Forelimb muscle (tissue), 1 donor: ENCODE measurements around the gene CBY2. TPM values are rescaled to one million over a fixed set of nuclear protein-coding genes. Genes with fewer than 3 reads are reported as not detected.

Experiments used
- DNase-seq: peaks from one replicate; pipeline ENCODE4 v3.0.0-alpha.2; 2013; ENCODE audit warnings: low read depth
- polyA plus RNA-seq: library from polyadenylated mRNA; unstranded; fragments of 120-200 nt; gene quantifications from one replicate; pipeline ENCODE4 v1.2.1, GENCODE V29; 2013; ENCODE audit not compliant: insufficient read length

Gene CBY2
- polyA plus RNA-seq, 1 donor, result not detected

- no peak for DNase-seq
Measured at GRCh38 chr13:45700971-45701900, 884 bp upstream of the CBY2 start.

GRCh38 chr13:45702869-45703391, 810 bp downstream of the CBY2 start:
- no peak for DNase-seq

- DNase-seq, result no peak
Measured at GRCh38 chr13:45704211-45704739, 2.2 kb downstream of the CBY2 start.

GRCh38 chr13:45704854-45705695, 3.0 kb downstream of the CBY2 start:
- DNase-seq, result no peak

GRCh38 chr13:45705918-45706317, 3.8 kb downstream of the CBY2 start:
- no peak for DNase-seq

DNA sequence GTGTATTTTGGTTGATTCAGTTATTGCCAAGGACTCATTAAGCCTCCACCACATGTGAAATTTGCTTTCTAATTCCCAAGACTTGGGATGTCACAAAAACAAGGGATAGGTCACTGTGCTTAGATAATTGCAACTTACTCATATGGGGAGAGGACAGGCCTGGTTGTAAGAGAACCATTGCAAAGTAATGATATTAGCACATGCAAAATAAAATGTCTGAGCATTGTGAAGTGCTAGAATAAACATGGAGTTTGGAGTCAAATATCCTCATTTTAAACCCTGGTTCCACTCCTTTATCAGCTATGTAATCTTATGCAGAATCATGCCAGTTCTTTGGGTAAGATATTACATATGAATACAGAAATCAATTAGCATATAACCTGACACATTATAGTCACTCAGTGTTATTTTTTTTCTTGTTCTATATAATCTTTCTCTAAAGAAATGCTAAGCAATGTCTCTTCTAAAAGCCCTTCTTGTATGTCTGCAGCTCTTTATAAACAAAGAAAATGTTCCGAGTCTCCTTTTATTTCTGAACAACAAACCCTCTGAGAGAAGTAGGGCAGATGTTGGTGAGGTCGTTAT, 5.5 kb downstream of the CBY2 start:
- no peak for DNase-seq

GRCh38 chr13:45711951-45712350, 9.8 kb downstream of the CBY2 start:
- no peak for DNase-seq

DNA sequence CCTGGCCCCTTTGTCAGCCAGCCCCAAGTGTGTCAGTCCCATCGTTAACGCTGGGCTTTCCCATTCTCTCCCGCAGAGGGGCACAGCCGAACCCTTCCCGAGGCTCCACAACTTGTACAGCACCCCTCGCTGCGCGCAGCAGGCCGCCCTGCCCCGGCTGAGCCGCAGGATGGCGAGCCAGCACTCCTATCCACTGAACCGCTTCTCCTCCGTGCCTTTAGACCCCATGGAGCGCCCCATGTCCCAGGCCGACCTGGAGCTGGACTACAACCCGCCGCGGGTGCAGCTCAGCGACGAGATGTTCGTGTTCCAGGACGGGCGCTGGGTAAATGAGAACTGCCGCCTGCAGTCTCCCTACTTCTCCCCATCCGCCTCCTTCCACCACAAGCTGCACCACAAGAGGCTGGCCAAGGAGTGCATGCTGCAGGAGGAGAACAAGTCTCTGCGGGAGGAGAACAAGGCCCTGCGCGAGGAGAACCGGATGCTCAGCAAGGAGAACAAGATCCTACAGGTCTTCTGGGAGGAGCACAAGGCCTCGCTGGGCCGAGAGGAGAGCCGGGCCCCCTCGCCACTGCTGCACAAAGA, 11.1 kb downstream of the CBY2 start:
- no peak for DNase-seq

DNA sequence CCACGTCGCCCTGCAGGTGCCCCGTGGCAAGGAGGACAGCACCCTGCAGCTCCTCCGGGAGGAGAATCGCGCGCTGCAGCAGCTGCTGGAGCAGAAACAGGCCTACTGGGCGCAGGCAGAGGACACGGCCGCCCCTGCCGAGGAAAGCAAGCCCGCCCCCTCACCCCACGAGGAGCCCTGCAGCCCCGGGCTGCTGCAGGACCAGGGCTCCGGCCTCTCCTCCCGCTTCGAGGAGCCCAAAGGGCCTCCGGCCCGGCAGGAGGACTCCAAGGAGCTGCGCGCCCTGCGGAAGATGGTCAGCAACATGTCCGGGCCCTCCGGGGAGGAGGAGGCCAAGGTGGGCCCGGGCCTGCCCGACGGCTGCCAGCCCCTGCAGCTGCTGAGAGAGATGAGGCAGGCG, 11.6 kb downstream of the CBY2 start:
- DNase-seq, result no peak

- no peak for DNase-seq
Measured at GRCh38 chr13:45714170-45714569, 12.1 kb downstream of the CBY2 start.

GRCh38 chr13:45715351-45715750, 13.2 kb downstream of the CBY2 start:
- no peak for DNase-seq

GRCh38 chr13:45717349-45717748, 15.2 kb downstream of the CBY2 start:
- DNase-seq, result no peak

DNA sequence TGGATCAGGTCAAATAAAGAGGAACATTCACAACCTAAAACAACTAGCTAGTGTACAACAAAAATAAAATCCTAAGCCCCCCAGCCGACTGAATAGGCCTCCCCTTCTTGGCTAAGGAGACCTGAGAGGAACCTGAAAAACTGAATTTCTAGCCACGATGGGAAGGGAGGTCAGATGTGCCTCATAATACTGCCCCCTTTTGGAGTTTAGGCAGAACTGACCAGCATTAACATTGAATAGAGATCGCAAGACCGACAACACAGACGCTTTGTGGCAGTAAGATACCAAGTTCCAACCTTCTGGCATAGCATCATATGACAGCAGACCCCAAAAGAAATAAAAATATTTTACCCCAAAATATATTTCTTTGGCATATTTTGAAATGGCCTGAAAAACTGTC, 15.9 kb downstream of the CBY2 start:
- no peak for DNase-seq

GRCh38 chr13:45718992-45719391, 16.9 kb downstream of the CBY2 start:
- no peak for DNase-seq

- DNase-seq, result no peak
Measured at GRCh38 chr13:45721203-45721731, 19.1 kb downstream of the CBY2 start.

DNA sequence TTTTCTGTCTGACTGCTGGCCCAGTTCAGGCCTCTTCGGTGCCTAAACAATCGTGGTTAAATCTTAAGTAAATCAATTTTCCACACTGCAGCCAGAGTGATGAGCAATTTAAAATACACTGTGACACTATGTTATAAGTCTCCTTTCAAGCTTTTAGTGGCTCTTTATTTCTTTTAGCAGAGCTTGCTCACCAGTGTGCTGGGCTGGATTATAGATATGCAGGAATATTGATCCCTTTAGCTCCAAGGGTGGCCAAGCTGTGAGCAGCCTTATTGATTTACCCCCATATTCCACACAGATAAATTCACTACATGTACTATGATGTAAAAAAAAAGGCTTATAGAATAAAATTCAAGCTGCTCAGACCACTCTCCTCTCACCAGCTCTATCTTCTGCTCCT, 21.7 kb downstream of the CBY2 start:
- no peak for DNase-seq

DNA sequence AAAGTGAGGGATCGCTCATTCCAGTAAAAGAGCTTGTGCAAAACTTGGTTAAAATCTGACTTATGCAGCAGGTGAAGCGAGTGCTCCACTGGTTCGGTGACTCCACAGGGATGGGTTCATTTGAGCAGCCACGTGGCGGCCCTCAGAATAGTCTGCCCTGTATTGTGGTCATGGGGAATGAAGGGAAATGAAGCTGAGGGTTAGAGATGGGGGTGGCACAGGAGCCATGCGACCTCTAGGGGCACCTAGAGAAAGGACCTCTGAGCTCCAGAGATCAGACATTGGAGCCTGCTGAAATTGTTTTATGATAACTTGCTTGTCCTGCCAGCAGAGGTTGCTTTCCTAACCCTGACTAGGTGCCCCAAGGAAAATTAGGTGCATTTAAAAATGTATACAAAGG, 26.6 kb downstream of the CBY2 start:
- no peak for DNase-seq

DNA sequence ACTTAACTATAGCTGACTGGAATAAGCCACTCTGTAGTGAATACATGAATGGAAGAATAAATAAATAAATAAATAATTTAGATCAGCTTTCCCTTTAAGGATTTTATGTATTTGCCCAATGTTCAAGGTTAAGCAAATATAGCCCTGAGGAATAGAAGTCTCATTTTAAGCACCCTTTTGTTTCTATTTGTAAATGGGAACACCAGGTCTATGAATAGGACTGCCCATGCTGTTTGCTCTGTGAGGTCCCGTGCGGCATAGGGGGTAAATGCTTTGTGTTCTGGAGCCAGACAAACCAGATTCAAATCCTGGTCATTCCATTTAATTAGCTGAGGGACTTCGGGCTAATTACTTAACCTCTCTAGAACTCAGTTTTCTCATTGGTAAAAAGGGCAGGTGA, 29.3 kb downstream of the CBY2 start:
- no peak for DNase-seq

GRCh38 chr13:45732916-45733315, 30.8 kb downstream of the CBY2 start:
- no peak for DNase-seq

DNA sequence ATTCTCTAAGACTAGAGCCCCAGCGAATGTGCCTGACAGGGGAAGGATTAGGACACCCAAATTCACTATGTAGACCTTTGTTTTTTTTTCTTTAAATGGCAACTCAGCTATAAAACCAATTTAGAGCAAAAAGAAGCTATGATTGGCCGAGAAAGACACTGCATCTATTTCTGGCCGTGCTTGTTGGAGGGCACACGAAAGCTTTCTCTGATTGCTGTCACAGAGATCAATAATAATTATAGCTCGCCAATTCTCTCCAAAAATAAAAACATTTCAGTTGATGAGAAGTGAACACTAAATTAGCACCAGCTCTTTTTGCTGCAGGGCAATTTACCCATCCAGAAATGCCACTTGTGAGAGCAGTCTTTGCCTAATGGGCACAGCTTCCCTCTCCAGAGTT, 31.2 kb downstream of the CBY2 start:
- DNase-seq, result no peak

- DNase-seq, result no peak
Measured at GRCh38 chr13:45737571-45738017, 35.5 kb downstream of the CBY2 start.
